Astrocyte (in vitro differentiated cells and primary cell): Measurements from ENCODE around the gene CROCC2. TPM values are rescaled to one million over a fixed set of nuclear protein-coding genes. Genes with fewer than 3 reads are reported as not detected.

Experiments
- DNase-seq: peaks from one replicate; pipeline ENCODE4 v3.0.0-alpha.2; 2010; ENCODE audit warnings: low read depth
- FAIRE-seq: peaks from 2 replicates; lab custom pipeline; 2011; peaks lifted over from hg19 to GRCh38; lab: Jason Lieb, UNC
- H2AFZ ChIP-seq: 2 replicates; pipeline ENCODE4 v1.6.0; 2012; ENCODE audit warnings: low read depth, low read length, inconsistent platforms
- H3K27ac ChIP-seq: 2 replicates; pipeline ENCODE4 v1.5.1; 2011; ENCODE audit warnings: low read depth, low read length, inconsistent platforms
- H3K27me3 ChIP-seq: 2 replicates; pipeline ENCODE4 v1.6.0; 2011; ENCODE audit warnings: low read length, inconsistent platforms; ENCODE audit not compliant: insufficient read depth
- H3K36me3 ChIP-seq: 2 replicates; pipeline ENCODE4 v1.5.1; 2011; ENCODE audit warnings: low read length, inconsistent platforms; ENCODE audit not compliant: insufficient read depth
- H3K4me1 ChIP-seq: 2 replicates; pipeline ENCODE4 v1.5.1; 2011; ENCODE audit warnings: low read length, inconsistent platforms; ENCODE audit not compliant: insufficient read depth
- H3K4me2 ChIP-seq: 2 replicates; pipeline ENCODE4 v1.6.0; 2012; ENCODE audit warnings: low read length, inconsistent platforms
- H3K4me3 ChIP-seq: 2 replicates; pipeline ENCODE4 v1.5.1; 2011; ENCODE audit warnings: low read depth, mild to moderate bottlenecking, low read length, inconsistent platforms; ENCODE audit not compliant: insufficient read depth
- H3K79me2 ChIP-seq: 2 replicates; pipeline ENCODE4 v1.6.0; 2012; ENCODE audit warnings: mild to moderate bottlenecking, low read length, inconsistent platforms; ENCODE audit not compliant: insufficient read depth
- H3K9ac ChIP-seq: 2 replicates; pipeline ENCODE4 v1.6.0; 2012; ENCODE audit warnings: mild to moderate bottlenecking, low read length, inconsistent platforms
- H3K9me3 ChIP-seq: 2 replicates; pipeline ENCODE4 v1.5.1; 2012; ENCODE audit warnings: low read depth, mild to moderate bottlenecking, low read length, inconsistent platforms; ENCODE audit not compliant: insufficient read depth
- H4K20me1 ChIP-seq: 2 replicates; pipeline ENCODE4 v1.6.0; 2012; ENCODE audit warnings: low read length, inconsistent platforms; ENCODE audit not compliant: insufficient read depth
- H3K27ac Mint-ChIP-seq: one replicate; pipeline ENCODE4 v1.8.0; 2021; ENCODE audit warnings: mild to moderate bottlenecking, mixed read lengths; ENCODE audit not compliant: unreplicated experiment
- H3K27me3 Mint-ChIP-seq: one replicate; pipeline ENCODE4 v1.8.0; 2021; ENCODE audit warnings: low read depth, mixed read lengths; ENCODE audit not compliant: unreplicated experiment
- H3K36me3 Mint-ChIP-seq: one replicate; pipeline ENCODE4 v1.8.0; 2021; ENCODE audit warnings: low read depth, mixed read lengths; ENCODE audit not compliant: unreplicated experiment
- H3K4me1 Mint-ChIP-seq: one replicate; pipeline ENCODE4 v1.8.0; 2021; ENCODE audit warnings: low read depth, mixed read lengths; ENCODE audit not compliant: unreplicated experiment
- H3K4me3 Mint-ChIP-seq: one replicate; pipeline ENCODE4 v1.8.0; 2021; ENCODE audit warnings: mild to moderate bottlenecking, moderate library complexity, mixed read lengths; ENCODE audit not compliant: unreplicated experiment
- H3K9me3 Mint-ChIP-seq: one replicate; pipeline ENCODE4 v1.8.0; 2021; ENCODE audit warnings: mild to moderate bottlenecking, mixed read lengths; ENCODE audit not compliant: unreplicated experiment
- EZH2 ChIP-seq: IDR thresholded peaks from 2 replicates; pipeline ENCODE4 v1.6.1; 2012; ENCODE audit warnings: mild to moderate bottlenecking, low read length, inconsistent platforms; ENCODE audit not compliant: insufficient read depth
- total RNA-seq: library from RNA; stranded (reverse); gene quantifications from 2 replicates; pipeline ENCODE4 v1.2.1, GENCODE V29; 2021
- TF ChIP-seq, protein P1 (sequence below): IDR thresholded peaks from 2 replicates; pipeline ENCODE4 v1.5.1; 2011; ENCODE audit warnings: low read depth, mild to moderate bottlenecking, inconsistent platforms, low read length, moderate library complexity; ENCODE audit not compliant: insufficient read depth

The CROCC2 gene
- total RNA-seq, 1 donor from 2014 or later: not detected

DNA sequence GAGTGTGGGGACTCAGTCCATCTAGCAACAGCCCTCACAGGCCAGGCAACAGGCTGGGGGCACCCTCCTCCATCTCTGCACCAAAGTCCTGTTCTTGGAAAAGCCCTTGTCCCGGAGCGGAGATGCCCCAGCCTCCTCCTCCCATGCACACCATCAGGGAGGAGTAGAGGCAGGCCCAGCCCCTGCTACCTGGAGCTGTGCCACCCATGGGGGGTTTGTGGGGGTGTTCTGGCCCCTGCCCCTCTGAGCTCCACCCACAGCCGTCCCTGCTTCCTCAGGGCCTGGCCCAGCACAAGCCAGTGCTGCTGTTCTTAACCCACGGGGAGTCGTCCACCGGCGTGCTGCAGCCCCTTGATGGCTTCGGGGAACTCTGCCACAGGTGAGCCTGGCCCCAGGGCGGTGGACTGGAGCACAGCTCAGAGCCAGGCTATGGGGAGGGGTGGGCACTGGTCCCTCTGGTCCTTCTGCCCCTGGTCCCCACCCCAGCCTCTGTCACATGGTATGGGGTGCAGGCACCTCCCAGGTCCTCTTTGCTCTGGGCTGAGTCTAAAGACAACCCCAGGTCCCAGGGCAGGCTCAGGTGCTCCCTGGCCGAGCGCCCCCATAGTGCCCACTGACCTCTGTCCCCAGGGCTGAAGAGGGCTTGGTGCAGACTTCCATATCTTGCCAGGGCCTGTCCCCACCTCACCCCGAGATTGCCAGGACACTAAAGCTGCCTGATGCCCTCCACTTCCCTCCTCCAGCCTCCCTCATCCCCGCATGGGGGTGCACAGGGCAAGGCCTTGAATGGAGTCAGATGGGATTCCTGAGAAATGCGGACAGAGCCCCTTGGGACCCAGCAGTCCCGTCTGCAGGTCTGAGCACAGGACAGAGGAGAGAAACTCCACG lies 34.8 kb upstream of the CROCC2 start:
- H3K4me2 ChIP-seq: no peak overlapping the region
- no peaks in the 10 kb centered on the region for H3K79me2 ChIP-seq
- H3K9ac ChIP-seq: no peak overlapping the region
- H3K9me3 ChIP-seq: no peaks in the 10 kb centered on the region
- no peak overlapping the region for H3K27ac Mint-ChIP-seq
- H3K36me3 Mint-ChIP-seq: no peaks in the 10 kb centered on the region
- no peak overlapping the region for H2AFZ ChIP-seq
- no peak overlapping the region for H3K27ac ChIP-seq
- FAIRE-seq: no peak
- peaks cover 3% of the 10 kb centered on the region for H3K4me1 ChIP-seq
- peaks cover 7% of the 10 kb centered on the region for H3K27me3 ChIP-seq
- H3K36me3 ChIP-seq: no peaks in the 10 kb centered on the region
- no peaks in the 10 kb centered on the region for H3K4me1 Mint-ChIP-seq
- TF ChIP-seq, protein P1, sequence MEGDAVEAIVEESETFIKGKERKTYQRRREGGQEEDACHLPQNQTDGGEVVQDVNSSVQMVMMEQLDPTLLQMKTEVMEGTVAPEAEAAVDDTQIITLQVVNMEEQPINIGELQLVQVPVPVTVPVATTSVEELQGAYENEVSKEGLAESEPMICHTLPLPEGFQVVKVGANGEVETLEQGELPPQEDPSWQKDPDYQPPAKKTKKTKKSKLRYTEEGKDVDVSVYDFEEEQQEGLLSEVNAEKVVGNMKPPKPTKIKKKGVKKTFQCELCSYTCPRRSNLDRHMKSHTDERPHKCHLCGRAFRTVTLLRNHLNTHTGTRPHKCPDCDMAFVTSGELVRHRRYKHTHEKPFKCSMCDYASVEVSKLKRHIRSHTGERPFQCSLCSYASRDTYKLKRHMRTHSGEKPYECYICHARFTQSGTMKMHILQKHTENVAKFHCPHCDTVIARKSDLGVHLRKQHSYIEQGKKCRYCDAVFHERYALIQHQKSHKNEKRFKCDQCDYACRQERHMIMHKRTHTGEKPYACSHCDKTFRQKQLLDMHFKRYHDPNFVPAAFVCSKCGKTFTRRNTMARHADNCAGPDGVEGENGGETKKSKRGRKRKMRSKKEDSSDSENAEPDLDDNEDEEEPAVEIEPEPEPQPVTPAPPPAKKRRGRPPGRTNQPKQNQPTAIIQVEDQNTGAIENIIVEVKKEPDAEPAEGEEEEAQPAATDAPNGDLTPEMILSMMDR: no peak
- no peak for TF ChIP-seq EZH2
- no peak for DNase-seq
- H3K9me3 Mint-ChIP-seq: no peaks in the 10 kb centered on the region
- H3K4me3 Mint-ChIP-seq: no peak overlapping the region
- peaks cover 51% of the 10 kb centered on the region for H3K27me3 Mint-ChIP-seq
- H3K4me3 ChIP-seq: no peak overlapping the region
- no peaks in the 10 kb centered on the region for H4K20me1 ChIP-seq

DNA sequence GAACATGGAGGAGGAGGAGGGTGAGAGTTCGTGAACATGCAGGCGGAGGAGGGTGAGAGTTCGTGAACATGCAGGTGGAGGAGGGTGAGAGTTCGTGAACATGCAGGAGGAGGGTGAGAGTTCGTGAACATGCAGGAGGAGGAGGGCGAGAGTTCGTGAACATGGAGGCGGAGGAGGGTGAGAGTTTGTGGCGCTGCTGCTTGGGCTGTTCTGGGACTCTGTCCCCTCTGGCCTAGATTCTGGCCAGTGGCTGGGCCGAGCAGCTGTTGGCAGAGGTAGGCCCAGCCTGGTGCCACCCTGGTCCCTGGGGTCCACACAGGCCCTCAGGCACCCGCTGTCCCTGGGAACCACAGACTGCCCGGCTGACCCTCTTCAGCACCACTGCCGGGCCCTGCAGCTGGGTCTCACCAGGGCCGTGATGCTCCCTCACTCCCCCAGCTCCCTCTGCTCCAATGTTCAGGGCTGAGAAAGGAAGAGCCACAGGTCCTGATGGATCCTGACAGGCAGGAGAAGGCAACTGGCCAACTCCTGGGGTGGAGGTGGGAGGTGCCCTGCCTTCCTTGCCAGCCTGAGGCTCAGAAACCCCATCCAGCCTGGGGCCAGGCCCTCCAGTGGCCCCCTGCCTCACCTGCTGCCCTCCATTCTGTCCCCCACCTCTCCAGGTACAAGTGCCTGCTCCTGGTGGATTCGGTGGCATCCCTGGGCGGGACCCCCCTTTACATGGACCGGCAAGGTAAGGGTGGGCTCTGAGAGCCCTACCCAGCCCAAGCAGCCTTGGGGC lies 33.6 kb upstream of the CROCC2 start:
- Histone ChIP-seq H3K9me3 (no peaks in the 10 kb centered on the region), H4K20me1 (no peaks in the 10 kb centered on the region), H3K4me2 (no peak overlapping the region), H3K4me1 (peaks cover 3% of the 10 kb centered on the region), H3K27me3 (peaks cover 4% of the 10 kb centered on the region), H3K36me3 (no peaks in the 10 kb centered on the region), H3K27ac (no peak overlapping the region), H3K79me2 (no peaks in the 10 kb centered on the region), H2AFZ (no peak overlapping the region), H3K4me3 (no peak overlapping the region), H3K9ac (no peak overlapping the region)
- no peaks in the 10 kb centered on the region for H3K9me3 Mint-ChIP-seq
- no peak overlapping the region for H3K27ac Mint-ChIP-seq
- no peaks in the 10 kb centered on the region for H3K4me1 Mint-ChIP-seq
- peaks cover 42% of the 10 kb centered on the region for H3K27me3 Mint-ChIP-seq
- DNase-seq (no peak), FAIRE-seq (no peak)
- TF ChIP-seq EZH2: no peak
- TF ChIP-seq, protein P1: no peak
- no peaks in the 10 kb centered on the region for H3K36me3 Mint-ChIP-seq
- H3K4me3 Mint-ChIP-seq: no peak overlapping the region
